OCI-LY3 (cell line): ENCODE measurements around the gene AKAP8L.

Source experiments
- EZH2phosphoT487 ChIP-seq: fragments of 200-600 bp; shearing (Covaris generic); IDR thresholded peaks from 2 replicates; pipeline ENCODE4 v1.6.1; 2018; ENCODE audit warnings: antibody characterized with exemption, mixed run types, low read depth
- TF ChIP-seq, protein P1 (sequence below): fragments of 200-600, 300-600 bp; sonication (generic); IDR thresholded peaks from 2 replicates; pipeline ENCODE4 v1.5.1; 2014; ENCODE audit warnings: antibody characterized with exemption, low read length, low read depth

DNA sequence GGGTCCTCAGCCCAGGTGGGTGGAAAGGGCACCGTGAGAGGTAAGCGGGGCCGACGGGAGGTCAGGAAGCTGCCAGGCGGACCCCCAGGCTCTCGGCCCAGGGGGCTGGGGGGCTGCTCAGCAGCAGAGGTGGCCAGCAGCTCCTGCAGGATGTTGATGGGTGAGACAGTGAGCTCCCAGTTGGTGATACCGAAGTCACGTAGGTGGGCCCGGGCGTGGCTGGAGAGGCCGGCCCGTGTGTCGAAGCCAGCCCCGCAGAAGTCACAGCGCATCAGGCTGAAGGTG lies 18.0 kb upstream of the AKAP8L start:
- TF ChIP-seq, protein P1, sequence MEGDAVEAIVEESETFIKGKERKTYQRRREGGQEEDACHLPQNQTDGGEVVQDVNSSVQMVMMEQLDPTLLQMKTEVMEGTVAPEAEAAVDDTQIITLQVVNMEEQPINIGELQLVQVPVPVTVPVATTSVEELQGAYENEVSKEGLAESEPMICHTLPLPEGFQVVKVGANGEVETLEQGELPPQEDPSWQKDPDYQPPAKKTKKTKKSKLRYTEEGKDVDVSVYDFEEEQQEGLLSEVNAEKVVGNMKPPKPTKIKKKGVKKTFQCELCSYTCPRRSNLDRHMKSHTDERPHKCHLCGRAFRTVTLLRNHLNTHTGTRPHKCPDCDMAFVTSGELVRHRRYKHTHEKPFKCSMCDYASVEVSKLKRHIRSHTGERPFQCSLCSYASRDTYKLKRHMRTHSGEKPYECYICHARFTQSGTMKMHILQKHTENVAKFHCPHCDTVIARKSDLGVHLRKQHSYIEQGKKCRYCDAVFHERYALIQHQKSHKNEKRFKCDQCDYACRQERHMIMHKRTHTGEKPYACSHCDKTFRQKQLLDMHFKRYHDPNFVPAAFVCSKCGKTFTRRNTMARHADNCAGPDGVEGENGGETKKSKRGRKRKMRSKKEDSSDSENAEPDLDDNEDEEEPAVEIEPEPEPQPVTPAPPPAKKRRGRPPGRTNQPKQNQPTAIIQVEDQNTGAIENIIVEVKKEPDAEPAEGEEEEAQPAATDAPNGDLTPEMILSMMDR = no peak
- TF ChIP-seq EZH2phosphoT487 = no peak
